ENCODE measurements around the gene SOCS1.

SOCS1 gene

GRCh38 chr16:11278681-11279628 is 23.0 kb upstream of the SOCS1 start:
- no peaks in the 10 kb centered on the region for H3K36me3 ChIP-seq (ENCODE audit: insufficient read depth, low read depth, low read length)
- no peaks in the 10 kb centered on the region for H3K27me3 ChIP-seq (ENCODE audit: insufficient read depth, low read length)
- no peak overlapping the region for H3K9ac ChIP-seq (ENCODE audit: low read depth, low read length)
- H3K4me1 ChIP-seq (ENCODE audit: insufficient read depth, low read length) = peaks cover 3% of the 10 kb centered on the region; the same call in 1 of the 2 replicates
- no peak overlapping the region for H3K4me3 ChIP-seq (ENCODE audit: low read length)
- H3K27ac ChIP-seq (ENCODE audit: low read length) = no peak overlapping the region
- H3K9me3 ChIP-seq (ENCODE audit: insufficient read depth, low read depth, low read length) = no peaks in the 10 kb centered on the region

GRCh38 chr16:11277607-11278337 is 21.8 kb upstream of the SOCS1 start:
- H3K36me3 ChIP-seq (ENCODE audit: insufficient read depth, low read depth, low read length) = no peaks in the 10 kb centered on the region

DNA sequence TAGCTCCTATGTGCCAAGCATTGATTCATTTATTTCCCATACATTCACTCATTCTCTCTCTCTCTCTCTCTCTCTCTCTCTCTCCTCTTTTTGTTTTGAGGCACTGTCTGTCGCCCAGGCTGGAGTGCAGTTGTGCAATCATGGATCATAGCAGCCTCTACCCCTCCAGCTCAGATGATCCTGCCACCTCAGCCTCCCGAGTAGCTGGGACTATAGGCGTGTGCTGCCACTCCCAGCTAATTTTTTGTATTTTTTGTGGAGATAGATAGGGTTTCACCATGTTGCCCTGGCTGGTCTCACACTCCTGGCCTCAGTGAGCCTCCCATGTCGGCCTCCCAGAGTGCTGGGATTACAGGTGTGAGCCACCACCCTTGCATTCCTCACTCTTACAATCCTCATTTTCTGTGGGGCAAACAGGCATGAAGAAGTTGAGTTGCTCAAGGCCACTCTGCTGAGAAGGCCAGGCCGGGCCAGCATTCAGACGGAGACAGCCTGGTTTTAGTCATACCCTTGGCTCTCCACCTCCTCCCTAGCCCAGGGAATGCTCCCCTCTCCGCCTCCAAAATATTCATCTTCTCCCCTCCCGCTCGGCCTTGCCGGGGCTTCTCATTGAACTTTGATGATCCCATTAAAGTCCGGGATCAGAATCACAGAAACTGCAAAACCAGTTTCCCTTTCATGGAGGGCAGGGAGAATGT is 21.0 kb upstream of the SOCS1 start:
- Histone ChIP-seq H3K4me3 (ENCODE audit: low read length) (no peak overlapping the region), H3K9me3 (ENCODE audit: insufficient read depth, low read depth, low read length) (no peaks in the 10 kb centered on the region), H3K4me1 (ENCODE audit: insufficient read depth, low read length) (peaks cover 7% of the 10 kb centered on the region; the same call in 1 of the 2 replicates), H3K9ac (ENCODE audit: low read depth, low read length) (no peak overlapping the region), H3K27ac (ENCODE audit: low read length) (no peak overlapping the region), H3K36me3 (ENCODE audit: insufficient read depth, low read depth, low read length) (no peaks in the 10 kb centered on the region), H3K27me3 (ENCODE audit: insufficient read depth, low read length) (no peaks in the 10 kb centered on the region)

More at GRCh38 chr16:11277607-11278337, 21.8 kb upstream of the SOCS1 start:
- no peak overlapping the region for H3K4me3 ChIP-seq (ENCODE audit: low read length)
- H3K27me3 ChIP-seq (ENCODE audit: insufficient read depth, low read length) = no peaks in the 10 kb centered on the region
- no peaks in the 10 kb centered on the region for H3K9me3 ChIP-seq (ENCODE audit: insufficient read depth, low read depth, low read length)
- H3K27ac ChIP-seq (ENCODE audit: low read length) = no peak overlapping the region
- H3K9ac ChIP-seq (ENCODE audit: low read depth, low read length) = no peak overlapping the region
- peaks cover 7% of the 10 kb centered on the region; the same call in 1 of the 2 replicates for H3K4me1 ChIP-seq (ENCODE audit: insufficient read depth, low read length)

- Histone ChIP-seq H3K36me3 (ENCODE audit: insufficient read depth, low read depth, low read length) (no peaks in the 10 kb centered on the region), H3K4me3 (ENCODE audit: low read length) (no peak within 1 kb of the TSS), H3K27me3 (ENCODE audit: insufficient read depth, low read length) (no peaks in the 10 kb centered on the region), H3K27ac (ENCODE audit: low read length) (no peak within 1 kb of the TSS), H3K4me1 (ENCODE audit: insufficient read depth, low read length) (peaks cover 7% of the 10 kb centered on the region; the same call in 1 of the 2 replicates), H3K9me3 (ENCODE audit: insufficient read depth, low read depth, low read length) (no peaks in the 10 kb centered on the region), H3K9ac (ENCODE audit: low read depth, low read length) (no peak within 1 kb of the TSS)
These were observed 20.3 kb upstream of the SOCS1 start, which contains the start of gene PRM2 for GRCh38 chr16:11276143-11276895. Gene PRM2, minus strand, starts transcription at chr16:11276480. Its CDS starts 110 bp downstream, at chr16:11276370.

DNA sequence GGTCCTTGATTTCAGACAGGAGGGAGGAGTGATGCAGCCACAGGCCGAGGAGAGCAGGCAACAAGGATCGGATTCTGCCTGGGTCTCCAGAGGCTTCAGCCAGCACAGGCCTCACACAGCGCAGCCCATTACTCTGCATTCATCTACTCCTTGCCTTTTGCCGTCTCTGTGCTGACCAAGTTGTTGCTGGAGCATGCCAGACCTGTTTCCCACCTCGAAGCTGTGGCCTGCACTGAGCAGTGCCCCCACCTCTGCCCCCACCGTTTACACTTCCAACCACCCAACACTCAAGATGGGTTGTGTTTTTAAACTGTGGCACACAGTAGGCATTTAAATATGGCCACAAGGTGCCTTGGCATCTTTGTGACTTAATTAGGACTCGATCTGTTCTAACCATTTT is 19.0 kb upstream of the SOCS1 start:
- H3K36me3 ChIP-seq (ENCODE audit: insufficient read depth, low read depth, low read length) = no peaks in the 10 kb centered on the region
- no peaks in the 10 kb centered on the region for H3K9me3 ChIP-seq (ENCODE audit: insufficient read depth, low read depth, low read length)
- H3K27ac ChIP-seq (ENCODE audit: low read length) = no peak overlapping the region
- H3K9ac ChIP-seq (ENCODE audit: low read depth, low read length) = no peak overlapping the region
- H3K4me3 ChIP-seq (ENCODE audit: low read length) = no peak overlapping the region
- H3K4me1 ChIP-seq (ENCODE audit: insufficient read depth, low read length) = peaks cover 3% of the 10 kb centered on the region; the same call in 1 of the 2 replicates
- no peaks in the 10 kb centered on the region for H3K27me3 ChIP-seq (ENCODE audit: insufficient read depth, low read length)

DNA sequence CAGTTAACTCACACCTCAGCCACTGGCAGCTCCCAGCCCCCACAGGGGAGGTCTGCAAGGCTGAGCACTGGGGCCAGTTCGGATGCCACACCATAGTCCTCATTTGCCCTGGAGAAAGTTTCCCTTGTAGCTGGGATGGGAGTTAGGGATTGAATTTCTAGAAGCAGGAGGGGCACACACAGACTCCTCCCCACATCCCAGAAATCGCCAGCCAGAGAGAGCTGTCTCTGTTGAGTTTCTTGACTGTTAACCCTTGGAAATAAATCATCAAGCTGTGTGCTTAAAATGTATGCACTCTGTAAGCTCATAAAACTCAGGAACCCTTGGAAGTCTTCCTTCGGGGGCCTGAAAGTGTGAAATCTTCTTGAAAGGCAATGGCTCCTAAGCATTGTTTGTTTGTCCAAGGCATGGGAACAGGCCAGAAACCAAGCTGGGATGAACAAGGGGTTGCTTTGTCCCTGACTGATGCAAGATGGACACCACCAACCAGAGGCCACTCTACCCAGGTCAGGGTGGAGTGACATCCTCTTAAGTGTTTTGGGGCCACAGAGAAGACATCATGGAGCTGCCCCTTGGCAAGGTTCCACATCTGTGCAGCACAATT is 17.8 kb upstream of the SOCS1 start:
- Histone ChIP-seq H3K27me3 (ENCODE audit: insufficient read depth, low read length) (no peaks in the 10 kb centered on the region), H3K27ac (ENCODE audit: low read length) (no peak overlapping the region), H3K4me1 (ENCODE audit: insufficient read depth, low read length) (peaks cover 3% of the 10 kb centered on the region; the same call in 1 of the 2 replicates)

GRCh38 chr16:11272921-11273720 is 17.1 kb upstream of the SOCS1 start, which contains the start of gene PRM3:
Gene PRM3, minus strand, starts transcription at chr16:11273629. Its CDS starts 34 bp downstream, at chr16:11273595.
- H3K9ac ChIP-seq (ENCODE audit: low read depth, low read length) = no peak within 1 kb of the TSS
- H3K27ac ChIP-seq (ENCODE audit: low read length) = no peak within 1 kb of the TSS
- no peaks in the 10 kb centered on the region for H3K36me3 ChIP-seq (ENCODE audit: insufficient read depth, low read depth, low read length)
- peaks cover 3% of the 10 kb centered on the region; the same call in 1 of the 2 replicates for H3K4me1 ChIP-seq (ENCODE audit: insufficient read depth, low read length)
- no peak within 1 kb of the TSS for H3K4me3 ChIP-seq (ENCODE audit: low read length)
- no peaks in the 10 kb centered on the region for H3K27me3 ChIP-seq (ENCODE audit: insufficient read depth, low read length)
- H3K9me3 ChIP-seq (ENCODE audit: insufficient read depth, low read depth, low read length) = no peaks in the 10 kb centered on the region

More for the DNA sequence above, 17.8 kb upstream of the SOCS1 start:
- Histone ChIP-seq H3K36me3 (ENCODE audit: insufficient read depth, low read depth, low read length) (no peaks in the 10 kb centered on the region), H3K9me3 (ENCODE audit: insufficient read depth, low read depth, low read length) (no peaks in the 10 kb centered on the region), H3K9ac (ENCODE audit: low read depth, low read length) (no peak overlapping the region), H3K4me3 (ENCODE audit: low read length) (no peak overlapping the region)

- no peak overlapping the region for H3K9ac ChIP-seq (ENCODE audit: low read depth, low read length)
- no peaks in the 10 kb centered on the region for H3K27me3 ChIP-seq (ENCODE audit: insufficient read depth, low read length)
- H3K9me3 ChIP-seq (ENCODE audit: insufficient read depth, low read depth, low read length) = no peaks in the 10 kb centered on the region
- H3K4me3 ChIP-seq (ENCODE audit: low read length) = no peak overlapping the region
- no peaks in the 10 kb centered on the region for H3K36me3 ChIP-seq (ENCODE audit: insufficient read depth, low read depth, low read length)
- H3K4me1 ChIP-seq (ENCODE audit: insufficient read depth, low read length) = peaks cover 3% of the 10 kb centered on the region; the same call in 1 of the 2 replicates
- no peak overlapping the region for H3K27ac ChIP-seq (ENCODE audit: low read length)
These were observed 16.5 kb upstream of the SOCS1 start for GRCh38 chr16:11272484-11272883.

- Histone ChIP-seq H3K27me3 (ENCODE audit: insufficient read depth, low read length) (no peaks in the 10 kb centered on the region), H3K9me3 (ENCODE audit: insufficient read depth, low read depth, low read length) (no peaks in the 10 kb centered on the region), H3K27ac (ENCODE audit: low read length) (no peak overlapping the region), H3K9ac (ENCODE audit: low read depth, low read length) (no peak overlapping the region), H3K36me3 (ENCODE audit: insufficient read depth, low read depth, low read length) (no peaks in the 10 kb centered on the region), H3K4me3 (ENCODE audit: low read length) (no peak overlapping the region), H3K4me1 (ENCODE audit: insufficient read depth, low read length) (peaks cover 3% of the 10 kb centered on the region; the same call in 1 of the 2 replicates)
These were observed 15.6 kb upstream of the SOCS1 start for GRCh38 chr16:11271610-11272009.

GRCh38 chr16:11270602-11271162 is 14.7 kb upstream of the SOCS1 start:
- peaks cover 3% of the 10 kb centered on the region; the same call in 1 of the 2 replicates for H3K4me1 ChIP-seq (ENCODE audit: insufficient read depth, low read length)
- H3K9me3 ChIP-seq (ENCODE audit: insufficient read depth, low read depth, low read length) = no peaks in the 10 kb centered on the region
- no peak overlapping the region for H3K9ac ChIP-seq (ENCODE audit: low read depth, low read length)

More at GRCh38 chr16:11270602-11271162, 14.7 kb upstream of the SOCS1 start:
- H3K27me3 ChIP-seq (ENCODE audit: insufficient read depth, low read length) = no peaks in the 10 kb centered on the region
- no peak overlapping the region for H3K27ac ChIP-seq (ENCODE audit: low read length)
- H3K36me3 ChIP-seq (ENCODE audit: insufficient read depth, low read depth, low read length) = no peaks in the 10 kb centered on the region
- H3K4me3 ChIP-seq (ENCODE audit: low read length) = no peak overlapping the region
